ENCODE measurements around the gene DCUN1D2.

DCUN1D2 gene

DNA sequence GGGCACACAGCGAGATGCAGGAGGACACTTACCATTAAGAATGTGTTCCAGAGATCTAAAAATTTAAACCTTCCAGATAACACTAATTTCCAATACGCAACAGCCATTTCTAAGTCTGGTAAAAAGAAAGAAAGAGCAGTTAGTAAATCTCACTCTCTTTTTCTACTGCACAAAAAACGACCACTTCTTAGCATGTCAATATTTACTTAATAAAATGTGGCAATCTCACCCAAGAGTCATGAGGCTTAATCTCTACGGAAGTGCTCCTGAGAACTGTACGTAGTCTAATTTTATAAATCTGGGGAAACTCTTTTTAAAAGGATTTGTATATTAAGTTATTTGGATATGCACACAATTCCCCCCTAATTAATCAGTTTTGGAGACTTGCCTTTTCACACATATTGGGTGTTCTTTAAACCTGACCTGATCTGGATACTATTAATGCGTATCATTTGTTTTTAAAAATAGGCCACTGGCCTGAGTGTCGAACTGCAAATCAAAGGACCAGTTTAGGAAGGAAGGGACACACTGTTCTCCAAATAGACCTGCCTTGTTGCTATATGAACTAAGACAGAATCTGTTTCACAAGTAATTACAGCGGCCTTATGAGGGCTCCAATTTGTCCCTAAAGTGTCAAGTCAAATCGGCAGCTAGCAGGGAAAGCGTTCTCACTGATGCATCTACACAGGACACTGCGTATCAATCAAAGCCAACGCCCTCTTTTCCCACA is 29.3 kb downstream of the DCUN1D2 start:
- Histone ChIP-seq H3K27me3 (ENCODE audit: control insufficient read depth, low read length) (no peaks in the 10 kb centered on the region), H3K27ac (ENCODE audit: low read depth, low read length) (no peak overlapping the region), H3K4me3 (ENCODE audit: low read length) (no peak overlapping the region), H3K4me2 (ENCODE audit: low read length) (no peak overlapping the region), H3K36me3 (ENCODE audit: control insufficient read depth, low read length) (peaks cover 60% of the 10 kb centered on the region), H3K9me2 (replicated peaks; ENCODE audit: control insufficient read depth, low read length) (no peaks in the 10 kb centered on the region), H3K79me2 (ENCODE audit: control insufficient read depth, low read length) (no peaks in the 10 kb centered on the region), H3K9me3 (ENCODE audit: control insufficient read depth, insufficient read depth, low read length) (no peaks in the 10 kb centered on the region), H3F3A (ENCODE audit: control insufficient read depth, insufficient read depth) (no peaks in the 10 kb centered on the region), H4K20me1 (ENCODE audit: control insufficient read depth, insufficient read depth, low read depth, low read length) (no peaks in the 10 kb centered on the region), H3K4me1 (ENCODE audit: control insufficient read depth, low read length) (no peaks in the 10 kb centered on the region)
- TF ChIP-seq, protein P1, sequence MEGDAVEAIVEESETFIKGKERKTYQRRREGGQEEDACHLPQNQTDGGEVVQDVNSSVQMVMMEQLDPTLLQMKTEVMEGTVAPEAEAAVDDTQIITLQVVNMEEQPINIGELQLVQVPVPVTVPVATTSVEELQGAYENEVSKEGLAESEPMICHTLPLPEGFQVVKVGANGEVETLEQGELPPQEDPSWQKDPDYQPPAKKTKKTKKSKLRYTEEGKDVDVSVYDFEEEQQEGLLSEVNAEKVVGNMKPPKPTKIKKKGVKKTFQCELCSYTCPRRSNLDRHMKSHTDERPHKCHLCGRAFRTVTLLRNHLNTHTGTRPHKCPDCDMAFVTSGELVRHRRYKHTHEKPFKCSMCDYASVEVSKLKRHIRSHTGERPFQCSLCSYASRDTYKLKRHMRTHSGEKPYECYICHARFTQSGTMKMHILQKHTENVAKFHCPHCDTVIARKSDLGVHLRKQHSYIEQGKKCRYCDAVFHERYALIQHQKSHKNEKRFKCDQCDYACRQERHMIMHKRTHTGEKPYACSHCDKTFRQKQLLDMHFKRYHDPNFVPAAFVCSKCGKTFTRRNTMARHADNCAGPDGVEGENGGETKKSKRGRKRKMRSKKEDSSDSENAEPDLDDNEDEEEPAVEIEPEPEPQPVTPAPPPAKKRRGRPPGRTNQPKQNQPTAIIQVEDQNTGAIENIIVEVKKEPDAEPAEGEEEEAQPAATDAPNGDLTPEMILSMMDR (IDR thresholded peaks at IDR 0.05; ENCODE audit: low read depth, low read length, poor library complexity, severe bottlenecking), result no peak
- TF ChIP-seq EZH2phosphoT487 (IDR thresholded peaks at IDR 0.05; ENCODE audit: borderline replicate concordance, low read length), result no peak

DNA sequence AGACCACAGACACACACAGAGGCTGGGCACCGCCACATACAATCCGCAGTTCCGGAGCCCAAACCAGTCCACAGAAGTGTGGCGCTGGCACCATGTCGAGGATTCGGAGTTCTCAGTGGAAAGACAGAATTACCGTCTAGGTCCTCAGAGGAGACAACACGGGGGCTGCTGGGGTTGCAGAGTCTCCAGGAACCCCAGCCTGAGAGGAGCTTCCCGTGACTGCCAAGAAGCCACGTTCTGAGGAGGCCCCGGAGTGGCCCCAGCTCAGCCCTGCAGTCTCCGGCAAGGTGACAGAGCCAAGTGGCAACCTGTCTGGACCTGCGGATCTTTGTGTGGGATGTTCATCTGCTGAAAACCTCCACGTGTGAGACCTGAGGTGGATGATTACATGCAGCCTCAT is 29.9 kb downstream of the DCUN1D2 start:
- H3K36me3 ChIP-seq (ENCODE audit: control insufficient read depth, low read length), result peaks cover 66% of the 10 kb centered on the region
- no peaks in the 10 kb centered on the region for H3K9me2 ChIP-seq (replicated peaks; ENCODE audit: control insufficient read depth, low read length)
- TF ChIP-seq, protein P1 (IDR thresholded peaks at IDR 0.05; ENCODE audit: low read depth, low read length, poor library complexity, severe bottlenecking), result no peak
- TF ChIP-seq EZH2phosphoT487 (IDR thresholded peaks at IDR 0.05; ENCODE audit: borderline replicate concordance, low read length), result no peak
- no peaks in the 10 kb centered on the region for H3K9me3 ChIP-seq (ENCODE audit: control insufficient read depth, insufficient read depth, low read length)
- no peak overlapping the region for H3K4me2 ChIP-seq (ENCODE audit: low read length)
- no peaks in the 10 kb centered on the region for H3K27me3 ChIP-seq (ENCODE audit: control insufficient read depth, low read length)
- no peak overlapping the region for H3K27ac ChIP-seq (ENCODE audit: low read depth, low read length)
- no peaks in the 10 kb centered on the region for H3K4me1 ChIP-seq (ENCODE audit: control insufficient read depth, low read length)
- no peaks in the 10 kb centered on the region for H3K79me2 ChIP-seq (ENCODE audit: control insufficient read depth, low read length)
- H3K4me3 ChIP-seq (ENCODE audit: low read length), result no peak overlapping the region
- H3F3A ChIP-seq (ENCODE audit: control insufficient read depth, insufficient read depth), result no peaks in the 10 kb centered on the region
- no peaks in the 10 kb centered on the region for H4K20me1 ChIP-seq (ENCODE audit: control insufficient read depth, insufficient read depth, low read depth, low read length)

DNA sequence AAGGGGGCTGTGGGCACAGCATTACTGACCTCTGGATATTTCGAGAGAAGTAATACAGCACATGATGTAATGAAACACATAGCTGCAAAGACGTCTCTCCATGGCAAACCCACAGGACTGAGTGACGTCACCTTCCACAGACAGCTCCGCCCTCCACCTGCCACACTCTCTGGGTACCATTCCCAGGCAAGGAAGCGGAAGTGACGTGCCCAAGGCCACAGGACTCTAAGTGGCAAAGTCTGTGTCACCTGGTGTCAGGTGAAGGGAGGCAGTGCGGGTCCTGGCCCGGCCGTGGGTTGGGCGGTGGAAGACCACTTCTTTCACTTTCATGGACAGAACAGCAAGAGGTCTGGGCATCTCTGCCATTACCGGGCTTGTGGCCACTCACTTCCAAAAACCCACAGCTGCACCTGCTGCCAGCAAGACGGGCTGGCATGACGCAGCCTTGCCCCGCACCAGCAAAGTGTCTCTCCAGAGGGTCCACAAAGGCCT is 30.4 kb downstream of the DCUN1D2 start:
- TF ChIP-seq, protein P1 (IDR thresholded peaks at IDR 0.05; ENCODE audit: low read depth, low read length, poor library complexity, severe bottlenecking), result no peak
- TF ChIP-seq EZH2phosphoT487 (IDR thresholded peaks at IDR 0.05; ENCODE audit: borderline replicate concordance, low read length), result no peak
- no peaks in the 10 kb centered on the region for H3K9me3 ChIP-seq (ENCODE audit: control insufficient read depth, insufficient read depth, low read length)
- no peaks in the 10 kb centered on the region for H3K27me3 ChIP-seq (ENCODE audit: control insufficient read depth, low read length)
- no peak overlapping the region for H3K4me2 ChIP-seq (ENCODE audit: low read length)
- no peaks in the 10 kb centered on the region for H3K79me2 ChIP-seq (ENCODE audit: control insufficient read depth, low read length)
- H3K4me3 ChIP-seq (ENCODE audit: low read length), result no peak overlapping the region
- H3K9me2 ChIP-seq (replicated peaks; ENCODE audit: control insufficient read depth, low read length), result no peaks in the 10 kb centered on the region
- H4K20me1 ChIP-seq (ENCODE audit: control insufficient read depth, insufficient read depth, low read depth, low read length), result no peaks in the 10 kb centered on the region
- peaks cover 71% of the 10 kb centered on the region for H3K36me3 ChIP-seq (ENCODE audit: control insufficient read depth, low read length)
- H3K27ac ChIP-seq (ENCODE audit: low read depth, low read length), result no peak overlapping the region
- no peaks in the 10 kb centered on the region for H3F3A ChIP-seq (ENCODE audit: control insufficient read depth, insufficient read depth)
- H3K4me1 ChIP-seq (ENCODE audit: control insufficient read depth, low read length), result no peaks in the 10 kb centered on the region
